BJ (cell line): ENCODE measurements around the gene PRDM10. TPM values are rescaled to one million over a fixed set of nuclear protein-coding genes. Genes with fewer than 3 reads are reported as not detected.
A peak's percentile ranks its signal among the peaks of the same experiment; 100 is the strongest.

Source experiments
- CTCF ChIA-PET: fragments of 350-600 bp; formaldehyde crosslinking; extraction: SDS; loops from one replicate; lab custom pipeline; 2021; ENCODE audit warnings: antibody characterized with exemption, inconsistent platforms; lab: Yijun Ruan, JAX
- POLR2A ChIA-PET: fragments of 300-600 bp; sonication (Branson Sonifier 250); formaldehyde crosslinking; extraction: SDS; loops from one replicate; lab custom pipeline; 2021; ENCODE audit warnings: antibody characterized with exemption; lab: Charles Lee
- DNase-seq: peaks from one replicate; pipeline ENCODE4 v3.0.0-alpha.2; 2011; ENCODE audit warnings: low read depth
- H3K27me3 ChIP-seq: 2 replicates; pipeline ENCODE4 v1.6.0; 2011; ENCODE audit warnings: low read length; ENCODE audit not compliant: control insufficient read depth, insufficient read depth
- H3K36me3 ChIP-seq: 2 replicates; pipeline ENCODE4 v1.5.1; 2011; ENCODE audit warnings: low read length; ENCODE audit not compliant: control insufficient read depth, insufficient read depth
- H3K4me3 ChIP-seq: 2 replicates; pipeline ENCODE4 v1.5.1; 2011; ENCODE audit warnings: low read depth, mild to moderate bottlenecking, control low read depth, low read length
- polyA plus RNA-seq: library from polyadenylated mRNA; depleted of rRNA; stranded (reverse); fragments of >200 nt; gene quantifications from 2 replicates; pipeline ENCODE4 v1.2.3, GENCODE V29; 2011
- TF ChIP-seq, protein P1 (sequence below): IDR thresholded peaks from 2 replicates; pipeline ENCODE4 v1.5.1; 2011; ENCODE audit warnings: low read depth, mild to moderate bottlenecking, control low read depth, inconsistent platforms, low read length, moderate library complexity; ENCODE audit not compliant: insufficient read depth

The PRDM10 gene
- polyA plus RNA-seq, 1 experiment = 5.5 TPM

DNA sequence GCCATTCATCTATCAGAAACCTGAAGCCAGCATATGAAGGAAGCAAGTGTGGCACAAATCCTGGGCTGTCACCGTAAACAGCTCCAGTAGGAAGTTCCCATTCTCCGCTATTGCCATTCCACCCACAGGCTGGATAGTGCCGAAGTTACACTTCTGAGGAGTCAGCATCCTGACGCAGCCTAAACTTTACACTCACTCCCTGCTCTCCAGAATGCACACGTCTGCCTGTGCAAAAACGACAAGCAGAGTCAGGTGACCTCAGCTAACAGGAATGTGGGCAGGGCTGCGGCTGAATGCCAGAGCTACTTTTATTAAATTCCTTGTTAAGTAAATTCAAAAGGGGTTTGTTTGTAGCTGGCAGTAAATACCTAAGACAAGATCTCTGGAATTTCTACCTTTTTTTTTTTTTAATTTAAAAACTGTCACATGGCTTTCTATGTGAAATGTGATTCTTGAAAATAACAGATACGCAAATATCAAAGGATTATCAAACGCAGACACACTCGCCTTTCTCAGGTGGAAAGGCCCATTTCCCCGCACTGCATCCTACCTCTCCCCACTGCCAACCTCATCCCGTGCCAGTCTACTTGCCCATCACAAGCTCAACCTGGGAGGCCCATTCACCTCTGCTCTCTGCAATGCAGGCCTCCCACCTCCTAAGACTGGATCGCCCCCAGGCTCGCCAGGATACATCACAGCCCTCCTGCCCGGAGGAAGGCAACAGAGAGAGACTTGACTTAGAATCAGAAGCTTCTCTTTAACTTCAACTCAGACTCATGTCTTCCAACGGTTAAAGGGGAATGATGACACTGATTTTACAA lies 140.7 kb downstream of the PRDM10 start:
- POLR2A ChIA-PET = interaction anchor here (0.6 kb wide), 1 partner anchor 1083 kb away, joined by 3 read pairs; no protein-coding TSS in a partner anchor
- TF ChIP-seq, protein P1, sequence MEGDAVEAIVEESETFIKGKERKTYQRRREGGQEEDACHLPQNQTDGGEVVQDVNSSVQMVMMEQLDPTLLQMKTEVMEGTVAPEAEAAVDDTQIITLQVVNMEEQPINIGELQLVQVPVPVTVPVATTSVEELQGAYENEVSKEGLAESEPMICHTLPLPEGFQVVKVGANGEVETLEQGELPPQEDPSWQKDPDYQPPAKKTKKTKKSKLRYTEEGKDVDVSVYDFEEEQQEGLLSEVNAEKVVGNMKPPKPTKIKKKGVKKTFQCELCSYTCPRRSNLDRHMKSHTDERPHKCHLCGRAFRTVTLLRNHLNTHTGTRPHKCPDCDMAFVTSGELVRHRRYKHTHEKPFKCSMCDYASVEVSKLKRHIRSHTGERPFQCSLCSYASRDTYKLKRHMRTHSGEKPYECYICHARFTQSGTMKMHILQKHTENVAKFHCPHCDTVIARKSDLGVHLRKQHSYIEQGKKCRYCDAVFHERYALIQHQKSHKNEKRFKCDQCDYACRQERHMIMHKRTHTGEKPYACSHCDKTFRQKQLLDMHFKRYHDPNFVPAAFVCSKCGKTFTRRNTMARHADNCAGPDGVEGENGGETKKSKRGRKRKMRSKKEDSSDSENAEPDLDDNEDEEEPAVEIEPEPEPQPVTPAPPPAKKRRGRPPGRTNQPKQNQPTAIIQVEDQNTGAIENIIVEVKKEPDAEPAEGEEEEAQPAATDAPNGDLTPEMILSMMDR = no peak

GRCh38 chr11:129856036-129856435 lies 146.6 kb downstream of the PRDM10 start:
- TF ChIP-seq, protein P1 = no peak
- Histone ChIP-seq H3K36me3 (no peaks in the 10 kb centered on the region), H3K4me3 (no peak overlapping the region), H3K27me3 (peaks cover 22% of the 10 kb centered on the region)
- POLR2A ChIA-PET = no interaction called here
- CTCF ChIA-PET = no interaction called here
- DNase-seq = no peak

More for the DNA sequence above, 140.7 kb downstream of the PRDM10 start:
- Histone ChIP-seq H3K36me3 (peaks cover 11% of the 10 kb centered on the region), H3K27me3 (no peaks in the 10 kb centered on the region), H3K4me3 (no peak overlapping the region)
- CTCF ChIA-PET = interaction anchor here (0.6 to 1.5 kb wide), 4 partner anchors 11 to 226 kb away, joined by 3 to 6 read pairs (median 3); no protein-coding TSS in a partner anchor
- peak; percentile 96 for DNase-seq

GRCh38 chr11:129855086-129855485 lies 147.5 kb downstream of the PRDM10 start:
- DNase-seq = no peak
- Histone ChIP-seq H3K27me3 (peaks cover 28% of the 10 kb centered on the region), H3K36me3 (no peaks in the 10 kb centered on the region), H3K4me3 (no peak overlapping the region)
- POLR2A ChIA-PET = no interaction called here
- TF ChIP-seq, protein P1 = no peak
- CTCF ChIA-PET = interaction anchor here (1.1 kb wide), 1 partner anchor 13 kb away, joined by 3 read pairs; no protein-coding TSS in a partner anchor

DNA sequence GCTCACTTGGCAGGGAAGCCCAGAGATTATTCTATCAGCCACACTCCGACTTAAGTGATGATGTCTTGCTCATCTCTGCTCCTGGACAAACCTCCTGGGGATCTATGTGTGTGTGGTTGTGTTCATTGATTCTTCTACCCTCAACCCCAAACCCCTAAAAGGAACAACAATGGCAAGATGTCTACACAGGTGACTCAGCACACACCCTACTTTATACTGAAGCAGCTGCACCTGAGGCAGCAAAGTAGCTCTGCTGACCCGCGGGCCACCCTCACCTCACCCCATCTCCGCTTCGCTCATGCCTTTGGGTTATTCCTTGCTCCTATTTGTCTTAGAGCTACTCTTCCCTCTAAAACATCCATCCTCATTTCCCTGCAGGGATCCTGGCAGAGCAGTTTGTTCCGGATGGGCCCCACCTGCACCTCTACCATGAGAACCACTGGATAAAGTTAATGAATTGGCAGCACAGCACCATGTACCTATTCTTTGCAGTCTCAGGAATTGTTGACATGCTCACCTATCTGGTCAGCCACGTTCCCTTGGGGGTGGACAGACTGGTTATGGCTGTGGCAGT lies 148.3 kb downstream of the PRDM10 start:
- no peak for DNase-seq
- POLR2A ChIA-PET = no interaction called here
- CTCF ChIA-PET = interaction anchor here (1.1 to 1.4 kb wide), 2 partner anchors 12 to 49 kb away, joined by 3 read pairs; no protein-coding TSS in a partner anchor
- Histone ChIP-seq H3K4me3 (no peak overlapping the region), H3K36me3 (no peaks in the 10 kb centered on the region), H3K27me3 (peaks cover 35% of the 10 kb centered on the region)
- TF ChIP-seq, protein P1 = no peak
